ENCODE results near the gene ACOT11.

Gene ACOT11

DNA sequence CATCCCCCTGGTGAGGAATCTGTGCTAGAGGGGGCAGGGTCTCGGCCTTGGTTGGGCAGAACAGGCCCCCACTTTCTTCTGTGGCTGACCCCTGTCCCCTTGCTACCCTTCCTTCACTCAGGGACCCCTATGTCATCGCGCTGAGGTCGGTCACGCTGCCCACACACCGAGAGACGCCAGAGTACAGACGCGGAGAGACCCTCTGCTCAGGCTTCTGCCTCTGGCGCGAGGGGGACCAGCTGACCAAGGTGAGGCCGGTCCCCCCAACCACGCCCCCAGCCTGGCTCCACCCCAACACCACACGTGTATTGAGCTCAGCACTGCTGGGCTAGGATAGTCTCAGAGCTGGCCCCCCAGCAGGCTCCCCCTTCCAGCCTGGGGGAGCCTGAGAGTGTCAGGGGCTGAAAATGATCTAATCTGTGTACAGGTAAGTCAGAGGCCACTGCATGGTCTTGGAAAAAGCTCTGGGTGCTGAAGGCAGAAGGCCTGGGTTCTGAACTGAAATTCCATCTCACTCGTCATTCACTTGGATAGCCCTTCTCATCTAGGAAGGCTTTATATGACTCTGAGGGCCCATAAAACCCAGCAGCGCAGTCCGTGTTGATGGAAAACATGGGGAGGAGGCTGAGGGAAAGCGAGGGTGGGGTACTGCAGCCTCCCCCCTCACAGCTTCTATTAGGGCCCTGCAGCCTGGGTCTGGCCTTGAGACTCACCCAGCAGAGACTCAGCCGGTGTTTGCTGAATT, 60.0 kb downstream of the ACOT11 start:
- DNase-seq (ENCODE audit: extremely low spot score): no peak
- CTCF ChIA-PET: no interaction called here
- TF ChIP-seq SUZ12 (IDR thresholded peaks at IDR 0.05): no peak
- no peak for TF ChIP-seq FOXM1 (IDR thresholded peaks at IDR 0.05; ENCODE audit: borderline replicate concordance)
- no peak for TF ChIP-seq BHLHE40 (IDR thresholded peaks at IDR 0.05; ENCODE audit: borderline replicate concordance)
- no peak for TF ChIP-seq TARDBP (IDR thresholded peaks at IDR 0.05)
- TF ChIP-seq ELF4 (IDR thresholded peaks at IDR 0.05): no peak
- TF ChIP-seq, protein P1, sequence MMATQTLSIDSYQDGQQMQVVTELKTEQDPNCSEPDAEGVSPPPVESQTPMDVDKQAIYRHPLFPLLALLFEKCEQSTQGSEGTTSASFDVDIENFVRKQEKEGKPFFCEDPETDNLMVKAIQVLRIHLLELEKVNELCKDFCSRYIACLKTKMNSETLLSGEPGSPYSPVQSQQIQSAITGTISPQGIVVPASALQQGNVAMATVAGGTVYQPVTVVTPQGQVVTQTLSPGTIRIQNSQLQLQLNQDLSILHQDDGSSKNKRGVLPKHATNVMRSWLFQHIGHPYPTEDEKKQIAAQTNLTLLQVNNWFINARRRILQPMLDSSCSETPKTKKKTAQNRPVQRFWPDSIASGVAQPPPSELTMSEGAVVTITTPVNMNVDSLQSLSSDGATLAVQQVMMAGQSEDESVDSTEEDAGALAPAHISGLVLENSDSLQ (IDR thresholded peaks at IDR 0.05): no peak
- TF ChIP-seq HDGF (IDR thresholded peaks at IDR 0.05; ENCODE audit: borderline replicate concordance): no peak
- no peak for TF ChIP-seq FOXA1 (IDR thresholded peaks at IDR 0.05)
- no peak for TF ChIP-seq NFRKB (IDR thresholded peaks at IDR 0.05)
- no peak for TF ChIP-seq LEF1 (IDR thresholded peaks at IDR 0.05; ENCODE audit: borderline replicate concordance)
- TF ChIP-seq SP1 (IDR thresholded peaks at IDR 0.05): no peak
- no peak for TF ChIP-seq FOXK2 (IDR thresholded peaks at IDR 0.05)
- TF ChIP-seq CTBP1 (IDR thresholded peaks at IDR 0.05; ENCODE audit: borderline replicate concordance): no peak
- TF ChIP-seq ARNT (IDR thresholded peaks at IDR 0.05): no peak
- no peak for TF ChIP-seq L3MBTL2 (conservative IDR thresholded peaks at IDR 0.05)
- no peak for TF ChIP-seq ZNF384 (IDR thresholded peaks at IDR 0.05)
- POLR2A ChIA-PET: no interaction called here

DNA sequence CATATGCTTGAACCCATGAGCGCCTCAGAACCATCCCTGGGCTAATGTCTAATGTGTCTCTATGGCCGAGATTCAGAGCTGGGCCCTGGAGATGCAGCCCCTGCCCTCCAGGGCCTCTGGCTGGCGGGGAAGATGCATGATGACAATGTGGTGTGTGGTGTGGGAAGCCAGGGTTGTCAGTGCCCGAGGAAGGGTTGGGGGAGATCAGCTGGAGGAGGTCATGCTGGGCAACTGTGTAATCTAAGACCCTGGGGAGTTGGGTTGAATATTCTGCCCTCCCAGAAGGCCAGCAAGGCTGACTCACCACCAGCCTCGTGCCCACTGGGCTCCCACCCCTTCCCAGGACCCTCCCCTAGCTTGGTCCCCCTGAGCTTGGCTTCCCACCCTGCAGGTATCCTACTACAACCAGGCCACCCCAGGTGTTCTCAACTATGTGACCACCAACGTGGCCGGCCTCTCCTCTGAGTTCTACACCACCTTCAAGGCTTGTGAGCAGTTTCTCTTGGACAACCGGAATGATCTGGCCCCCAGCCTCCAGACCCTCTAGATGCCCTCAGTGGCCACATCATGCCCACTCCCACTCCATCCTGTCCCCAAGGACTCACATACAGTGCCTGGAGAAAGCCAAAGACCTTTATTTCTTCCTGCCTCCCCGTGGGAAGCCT, 60.7 kb downstream of the ACOT11 start:
- POLR2A ChIA-PET: no interaction called here
- CTCF ChIA-PET: no interaction called here
- DNase-seq (ENCODE audit: extremely low spot score): no peak

DNA sequence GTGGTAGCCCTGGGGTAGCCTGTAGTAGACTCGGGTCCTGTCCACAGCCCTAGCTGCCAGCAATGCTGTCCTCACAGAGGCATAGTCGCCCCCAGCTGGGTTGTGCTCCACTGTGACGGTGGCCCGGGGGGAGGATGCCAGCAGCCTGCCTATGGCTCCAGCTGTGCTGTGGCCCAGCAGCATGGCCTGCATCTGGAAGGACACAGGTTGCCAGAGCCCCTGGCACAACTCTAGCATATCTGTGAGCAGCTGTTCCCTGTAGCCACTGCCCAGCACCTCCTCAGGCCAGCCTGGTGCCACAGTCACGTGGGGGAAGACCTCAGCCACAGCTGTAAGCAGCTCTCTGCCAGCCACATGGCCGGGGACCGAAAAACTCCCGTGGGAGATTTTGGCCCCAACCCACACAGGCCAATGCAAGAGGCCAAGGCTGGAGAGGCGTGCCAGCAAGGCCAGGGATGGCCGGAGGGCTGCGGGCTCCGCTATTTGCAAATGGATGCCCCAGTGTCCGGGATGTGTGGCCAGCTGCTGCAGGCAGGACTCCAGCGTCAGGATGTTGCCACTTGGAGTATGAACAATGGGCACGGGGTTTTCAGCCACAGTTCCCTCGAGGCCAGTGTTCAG, 61.4 kb downstream of the ACOT11 start:
- ChIA-PET POLR2A (no interaction called here), CTCF (no interaction called here)
- DNase-seq (ENCODE audit: extremely low spot score): no peak
- no peak for TF ChIP-seq BHLHE40 (IDR thresholded peaks at IDR 0.05; ENCODE audit: borderline replicate concordance)
- TF ChIP-seq ZNF384 (IDR thresholded peaks at IDR 0.05): no peak
- TF ChIP-seq FOXA1 (IDR thresholded peaks at IDR 0.05): no peak
- TF ChIP-seq L3MBTL2 (conservative IDR thresholded peaks at IDR 0.05): no peak
- TF ChIP-seq SP1 (IDR thresholded peaks at IDR 0.05): no peak
- TF ChIP-seq LEF1 (IDR thresholded peaks at IDR 0.05; ENCODE audit: borderline replicate concordance): no peak
- TF ChIP-seq SUZ12 (IDR thresholded peaks at IDR 0.05): no peak
- TF ChIP-seq CTBP1 (IDR thresholded peaks at IDR 0.05; ENCODE audit: borderline replicate concordance): no peak

More for the DNA sequence above, 60.7 kb downstream of the ACOT11 start:
- no peak for TF ChIP-seq FOXK2 (IDR thresholded peaks at IDR 0.05)
- no peak for TF ChIP-seq FOXA1 (IDR thresholded peaks at IDR 0.05)
- no peak for TF ChIP-seq ELF4 (IDR thresholded peaks at IDR 0.05)
- TF ChIP-seq CTBP1 (IDR thresholded peaks at IDR 0.05; ENCODE audit: borderline replicate concordance): no peak
- no peak for TF ChIP-seq ZNF384 (IDR thresholded peaks at IDR 0.05)
- no peak for TF ChIP-seq LEF1 (IDR thresholded peaks at IDR 0.05; ENCODE audit: borderline replicate concordance)
- no peak for TF ChIP-seq NFRKB (IDR thresholded peaks at IDR 0.05)
- no peak for TF ChIP-seq FOXM1 (IDR thresholded peaks at IDR 0.05; ENCODE audit: borderline replicate concordance)
- no peak for TF ChIP-seq HDGF (IDR thresholded peaks at IDR 0.05; ENCODE audit: borderline replicate concordance)
- TF ChIP-seq TARDBP (IDR thresholded peaks at IDR 0.05): no peak
- no peak for TF ChIP-seq ARNT (IDR thresholded peaks at IDR 0.05)
- TF ChIP-seq L3MBTL2 (conservative IDR thresholded peaks at IDR 0.05): no peak
- TF ChIP-seq, protein P1 (IDR thresholded peaks at IDR 0.05): no peak
- no peak for TF ChIP-seq BHLHE40 (IDR thresholded peaks at IDR 0.05; ENCODE audit: borderline replicate concordance)

DNA sequence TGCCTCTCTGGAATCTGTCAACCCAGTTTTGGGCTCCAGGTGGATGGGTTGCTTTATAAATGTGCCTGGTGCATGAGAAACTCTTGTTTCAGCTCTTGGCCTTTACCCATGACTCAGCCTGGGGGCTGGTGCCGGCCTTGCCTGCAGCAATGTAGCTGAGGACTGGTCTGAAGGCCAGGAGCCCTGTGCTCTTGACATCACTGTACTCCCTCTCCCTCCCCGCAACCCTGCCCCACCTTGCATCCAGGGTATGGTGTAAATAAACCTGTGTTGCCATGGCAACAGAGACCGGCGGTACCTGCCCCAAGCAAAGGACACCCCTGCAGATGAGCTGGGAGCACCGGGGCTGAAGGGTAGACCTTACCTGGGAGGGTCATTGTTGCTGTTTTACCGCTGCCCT, 62.0 kb downstream of the ACOT11 start:
- CTCF ChIA-PET: no interaction called here
- DNase-seq (ENCODE audit: extremely low spot score): no peak
- no peak for TF ChIP-seq SUZ12 (IDR thresholded peaks at IDR 0.05)
- TF ChIP-seq ELF4 (IDR thresholded peaks at IDR 0.05): no peak
- no peak for TF ChIP-seq ARNT (IDR thresholded peaks at IDR 0.05)
- TF ChIP-seq NFRKB (IDR thresholded peaks at IDR 0.05): no peak
- no peak for TF ChIP-seq ZNF384 (IDR thresholded peaks at IDR 0.05)
- TF ChIP-seq FOXM1 (IDR thresholded peaks at IDR 0.05; ENCODE audit: borderline replicate concordance): no peak
- TF ChIP-seq LEF1 (IDR thresholded peaks at IDR 0.05; ENCODE audit: borderline replicate concordance): no peak
- TF ChIP-seq BHLHE40 (IDR thresholded peaks at IDR 0.05; ENCODE audit: borderline replicate concordance): no peak
- TF ChIP-seq FOXA1 (IDR thresholded peaks at IDR 0.05): no peak
- no peak for TF ChIP-seq HDGF (IDR thresholded peaks at IDR 0.05; ENCODE audit: borderline replicate concordance)
- TF ChIP-seq CTBP1 (IDR thresholded peaks at IDR 0.05; ENCODE audit: borderline replicate concordance): no peak
- TF ChIP-seq, protein P1 (IDR thresholded peaks at IDR 0.05): no peak
- no peak for TF ChIP-seq FOXK2 (IDR thresholded peaks at IDR 0.05)
- no peak for TF ChIP-seq L3MBTL2 (conservative IDR thresholded peaks at IDR 0.05)
- POLR2A ChIA-PET: no interaction called here

Measured in HEK293T (cell line).